NCI-H2107 treated with DMSO at 0.1 percent for 48 hours (cell line): Measurements from ENCODE around the gene GNAS.

Source experiments
- DNase-seq: peaks from one replicate; lab custom pipeline; 2025; ENCODE audit not compliant: unreplicated experiment; lab: John Stamatoyannopoulos, UW

GNAS gene

GRCh38 chr20:58896820-58897219, 44.3 kb downstream of the GNAS start:
- no peak for DNase-seq

GRCh38 chr20:58897488-58897887, 45.0 kb downstream of the GNAS start:
- no peak for DNase-seq

GRCh38 chr20:58898629-58899408, 46.3 kb downstream of the GNAS start:
- no peak for DNase-seq

GRCh38 chr20:58899512-58899911, 47.0 kb downstream of the GNAS start:
- DNase-seq = no peak

GRCh38 chr20:58900397-58900796, 47.9 kb downstream of the GNAS start:
- no peak for DNase-seq

- DNase-seq = no peak
Measured at GRCh38 chr20:58901488-58902402, 49.2 kb downstream of the GNAS start.

GRCh38 chr20:58903614-58904013, 51.1 kb downstream of the GNAS start:
- no peak for DNase-seq

GRCh38 chr20:58905236-58905635, 52.7 kb downstream of the GNAS start:
- DNase-seq = no peak

GRCh38 chr20:58906111-58906510, 53.6 kb downstream of the GNAS start:
- no peak for DNase-seq

- DNase-seq = no peak
Measured at GRCh38 chr20:58906894-58907293, 54.4 kb downstream of the GNAS start.

GRCh38 chr20:58907320-58908137, 55.0 kb downstream of the GNAS start:
- DNase-seq = peak; percentile 81

GRCh38 chr20:58908221-58908620, 55.7 kb downstream of the GNAS start:
- DNase-seq = no peak

GRCh38 chr20:58908941-58909340, 56.4 kb downstream of the GNAS start:
- no peak for DNase-seq

GRCh38 chr20:58909585-58909984, 57.1 kb downstream of the GNAS start:
- DNase-seq = no peak

GRCh38 chr20:58910473-58910872, 58.0 kb downstream of the GNAS start:
- DNase-seq = no peak

- no peak for DNase-seq
Measured at GRCh38 chr20:58911309-58911708, 58.8 kb downstream of the GNAS start.

GRCh38 chr20:58911970-58912369, 59.5 kb downstream of the GNAS start:
- DNase-seq = no peak

GRCh38 chr20:58913079-58913478, 60.6 kb downstream of the GNAS start:
- no peak for DNase-seq

GRCh38 chr20:58918621-58919020, 66.1 kb downstream of the GNAS start:
- no peak for DNase-seq

- peak; percentile 26 for DNase-seq
Measured at GRCh38 chr20:58921564-58921963, 69.0 kb downstream of the GNAS start.

GRCh38 chr20:58922036-58922435, 69.5 kb downstream of the GNAS start:
- DNase-seq = no peak
